HepG2 (cell line): Measurements from ENCODE around the gene CXorf51B. TPM values are rescaled to one million over a fixed set of nuclear protein-coding genes. Genes with fewer than 3 reads are reported as not detected.

Experiments used
- polyA plus RNA-seq, 8 experiments: library from polyadenylated mRNA; depleted of rRNA in 3 of 8; stranded (reverse) in 7 of 8; unstranded in 1 of 8; fragments of >200 nt; fragmentation: Illumina TruSeq in 4 of 8; extraction: Trizol in 4 of 8; gene quantifications; 2 replicates each; pipeline versions ENCODE4 v1.2.1 to v1.2.3, GENCODE V29; 2011 to 2016; ENCODE audit warnings: low read depth in 4 of 8, missing spikeins in 1 of 8, mixed read lengths in 1 of 8; ENCODE audit not compliant: insufficient read depth in 1 of 8
- total RNA-seq, 5 experiments: library from RNA; depleted of rRNA; stranded (reverse); fragments of >200 nt; fragmentation: Illumina TruSeq; extraction: Trizol; gene quantifications; 2 replicates each; pipeline ENCODE4 v1.2.3, GENCODE V29; 2016; ENCODE audit warnings: low read depth in 1 of 5

Gene CXorf51B
- total and polyA plus RNA-seq, 2 of the 13 experiments (the other 11 are each of a cell fraction or from before 2014, with no cell fraction given), result not detected

Other genes starting within 250 kb of the CXorf51B start
- not detected in 2 replicates for gene CXorf51A, start 5.0 kb downstream of the CXorf51B start, total RNA-seq (2016; rRNA removed; fragmentation: Illumina TruSeq; extraction: Trizol)
- gene CXorf51A, start 5.0 kb downstream of the CXorf51B start, polyA plus RNA-seq (2011; rRNA removed), result not detected in 2 replicates